Measurements from ENCODE around the gene DCAKD.

DNA sequence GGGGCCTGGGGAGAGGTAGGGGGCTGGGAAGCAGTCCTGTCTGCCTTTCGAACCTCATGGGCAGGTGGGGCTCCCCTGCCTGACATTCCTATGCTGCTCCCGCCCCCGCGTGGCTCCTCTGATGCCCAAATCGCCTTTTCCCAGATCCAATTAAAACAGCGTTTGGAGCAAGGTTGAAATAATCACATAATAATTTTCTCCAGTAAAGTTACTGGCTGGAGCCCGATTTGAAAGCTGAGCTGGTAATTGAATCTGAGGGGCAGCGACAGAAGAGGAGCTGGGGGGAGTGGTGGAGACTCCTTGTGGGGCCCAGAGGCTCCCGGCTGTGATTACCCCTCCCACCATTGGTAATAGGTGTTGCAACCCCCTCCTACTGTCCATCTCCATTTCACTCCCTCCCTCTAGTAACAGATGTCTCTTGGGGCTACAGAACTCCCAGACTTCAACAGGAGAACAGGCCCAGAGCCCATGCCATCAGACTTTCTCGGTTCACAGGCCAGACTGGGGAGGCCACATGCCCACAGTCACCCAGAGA is 44.4 kb downstream of the DCAKD start:
- no peak for TF ChIP-seq MAX (CRISPR knock-in tag; IDR thresholded peaks at IDR 0.05)
- TF ChIP-seq KAT7 (CRISPR knock-in tag; IDR thresholded peaks at IDR 0.05; ENCODE audit: borderline replicate concordance) = no peak
- TF ChIP-seq CTCF (IDR thresholded peaks at IDR 0.05) = no peak
- TF ChIP-seq, protein P1, sequence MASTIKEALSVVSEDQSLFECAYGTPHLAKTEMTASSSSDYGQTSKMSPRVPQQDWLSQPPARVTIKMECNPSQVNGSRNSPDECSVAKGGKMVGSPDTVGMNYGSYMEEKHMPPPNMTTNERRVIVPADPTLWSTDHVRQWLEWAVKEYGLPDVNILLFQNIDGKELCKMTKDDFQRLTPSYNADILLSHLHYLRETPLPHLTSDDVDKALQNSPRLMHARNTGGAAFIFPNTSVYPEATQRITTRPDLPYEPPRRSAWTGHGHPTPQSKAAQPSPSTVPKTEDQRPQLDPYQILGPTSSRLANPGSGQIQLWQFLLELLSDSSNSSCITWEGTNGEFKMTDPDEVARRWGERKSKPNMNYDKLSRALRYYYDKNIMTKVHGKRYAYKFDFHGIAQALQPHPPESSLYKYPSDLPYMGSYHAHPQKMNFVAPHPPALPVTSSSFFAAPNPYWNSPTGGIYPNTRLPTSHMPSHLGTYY (CRISPR knock-in tag; IDR thresholded peaks at IDR 0.05) = no peak
- no peak for TF ChIP-seq ATF3 (CRISPR knock-in tag; conservative IDR thresholded peaks at IDR 0.05)
- TF ChIP-seq FOXK1 (CRISPR knock-in tag; IDR thresholded peaks at IDR 0.05) = no peak
- TF ChIP-seq TEAD1 (CRISPR knock-in tag; IDR thresholded peaks at IDR 0.05) = no peak
- TF ChIP-seq JUN (CRISPR knock-in tag; IDR thresholded peaks at IDR 0.05) = no peak
- TF ChIP-seq TEAD4 (CRISPR knock-in tag; IDR thresholded peaks at IDR 0.05) = no peak
- no peak for TF ChIP-seq NR2C2 (CRISPR knock-in tag; IDR thresholded peaks at IDR 0.05)
- no peak for TF ChIP-seq CREB1 (CRISPR knock-in tag; IDR thresholded peaks at IDR 0.05)
